Astrocyte (in vitro differentiated cells and primary cell): ENCODE data around the gene NDST3.

Experiments used
- CTCF ChIP-seq: IDR thresholded peaks from 2 replicates; pipeline ENCODE4 v1.5.1; 2011; ENCODE audit warnings: low read depth, mild to moderate bottlenecking, inconsistent platforms, low read length, moderate library complexity; ENCODE audit not compliant: insufficient read depth
- EZH2 ChIP-seq: IDR thresholded peaks from 2 replicates; pipeline ENCODE4 v1.6.1; 2012; ENCODE audit warnings: mild to moderate bottlenecking, low read length, inconsistent platforms; ENCODE audit not compliant: insufficient read depth

- TF ChIP-seq CTCF (no peak), EZH2 (no peak)
These were observed 105.0 kb downstream of the NDST3 start for GRCh38 chr4:118139241-118139640.
